Measurements from ENCODE around the gene ADAMTS2.

ADAMTS2 gene

GRCh38 chr5:179330186-179330900 lies 14.9 kb downstream of the ADAMTS2 start:
- no peak for TF ChIP-seq TCF12 (IDR thresholded peaks at IDR 0.05; ENCODE audit: low read depth)
- TF ChIP-seq CEBPB (IDR thresholded peaks at IDR 0.05), result no peak
- TF ChIP-seq CREB1 (IDR thresholded peaks at IDR 0.05; ENCODE audit: low read depth), result no peak
- no peak for TF ChIP-seq TEAD4 (IDR thresholded peaks at IDR 0.05)
- TF ChIP-seq REST (IDR thresholded peaks at IDR 0.05; ENCODE audit: low read depth), result no peak
- no peak for TF ChIP-seq NFIC (IDR thresholded peaks at IDR 0.05)
- TF ChIP-seq, protein P1, sequence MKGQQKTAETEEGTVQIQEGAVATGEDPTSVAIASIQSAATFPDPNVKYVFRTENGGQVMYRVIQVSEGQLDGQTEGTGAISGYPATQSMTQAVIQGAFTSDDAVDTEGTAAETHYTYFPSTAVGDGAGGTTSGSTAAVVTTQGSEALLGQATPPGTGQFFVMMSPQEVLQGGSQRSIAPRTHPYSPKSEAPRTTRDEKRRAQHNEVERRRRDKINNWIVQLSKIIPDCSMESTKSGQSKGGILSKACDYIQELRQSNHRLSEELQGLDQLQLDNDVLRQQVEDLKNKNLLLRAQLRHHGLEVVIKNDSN (IDR thresholded peaks at IDR 0.05), result no peak
- TF ChIP-seq RAD21 (IDR thresholded peaks at IDR 0.05; ENCODE audit: low read depth), result no peak
- no peak for TF ChIP-seq EGR1 (IDR thresholded peaks at IDR 0.05)
- no peak for TF ChIP-seq EP300 (IDR thresholded peaks at IDR 0.05; ENCODE audit: borderline replicate concordance)

GRCh38 chr5:179328291-179328690 lies 17.0 kb downstream of the ADAMTS2 start:
- no peak for TF ChIP-seq EP300 (IDR thresholded peaks at IDR 0.05; ENCODE audit: borderline replicate concordance)
- TF ChIP-seq TAF1 (IDR thresholded peaks at IDR 0.05; ENCODE audit: low read depth), result no peak
- TF ChIP-seq, protein P2, sequence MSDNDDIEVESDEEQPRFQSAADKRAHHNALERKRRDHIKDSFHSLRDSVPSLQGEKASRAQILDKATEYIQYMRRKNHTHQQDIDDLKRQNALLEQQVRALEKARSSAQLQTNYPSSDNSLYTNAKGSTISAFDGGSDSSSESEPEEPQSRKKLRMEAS (IDR thresholded peaks at IDR 0.05), result no peak
- no peak for TF ChIP-seq EGR1 (IDR thresholded peaks at IDR 0.05)

DNA sequence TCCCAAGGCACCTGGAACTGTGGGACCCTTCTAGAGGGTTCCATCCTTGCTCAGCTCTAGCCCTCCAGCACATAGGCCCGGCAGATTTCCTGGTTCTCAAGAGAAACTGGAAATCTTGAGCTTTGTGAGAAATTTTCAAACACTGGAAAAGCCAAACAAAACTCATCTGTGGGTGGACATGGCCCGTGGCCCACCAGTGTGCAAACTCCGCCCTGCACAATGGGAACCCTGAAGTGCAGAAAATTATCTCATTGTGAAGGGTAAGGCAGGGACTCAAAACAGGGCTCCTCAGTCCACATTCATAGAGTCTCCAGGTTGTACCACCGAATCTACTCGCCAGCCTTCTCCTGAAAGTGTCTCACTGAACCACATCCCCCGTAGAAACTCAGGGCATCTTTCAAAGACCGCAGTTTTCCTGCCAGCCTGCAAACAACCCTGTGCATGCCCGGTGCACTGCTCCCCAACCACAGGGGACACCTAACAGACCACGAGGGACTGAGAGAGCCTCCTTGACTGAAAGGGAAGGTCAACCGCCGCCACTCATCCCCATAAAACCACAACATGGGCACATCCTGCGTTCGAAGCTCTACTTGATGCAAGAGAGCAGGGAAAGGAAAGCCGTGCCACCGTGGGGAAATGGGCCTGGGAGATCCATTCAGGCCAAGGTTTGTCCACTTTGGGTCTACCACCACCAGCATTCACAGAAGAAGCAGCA lies 18.1 kb downstream of the ADAMTS2 start:
- TF ChIP-seq TAF1 (IDR thresholded peaks at IDR 0.05; ENCODE audit: low read depth), result no peak
- TF ChIP-seq CREB1 (IDR thresholded peaks at IDR 0.05; ENCODE audit: low read depth), result no peak
- no peak for TF ChIP-seq TCF12 (IDR thresholded peaks at IDR 0.05; ENCODE audit: low read depth)
- TF ChIP-seq ZBTB7A (IDR thresholded peaks at IDR 0.05; ENCODE audit: low read depth), result no peak
- TF ChIP-seq FOXM1 (IDR thresholded peaks at IDR 0.05; ENCODE audit: borderline replicate concordance, low read depth), result no peak
- TF ChIP-seq, protein P2 (IDR thresholded peaks at IDR 0.05), result no peak
- no peak for TF ChIP-seq NFIC (IDR thresholded peaks at IDR 0.05)
- TF ChIP-seq, protein P1 (IDR thresholded peaks at IDR 0.05), result no peak
- no peak for TF ChIP-seq YY1 (IDR thresholded peaks at IDR 0.05; ENCODE audit: low read depth)
- no peak for TF ChIP-seq REST (IDR thresholded peaks at IDR 0.05; ENCODE audit: low read depth)
- TF ChIP-seq TEAD4 (IDR thresholded peaks at IDR 0.05), result no peak
- TF ChIP-seq RAD21 (IDR thresholded peaks at IDR 0.05; ENCODE audit: low read depth), result no peak
- TF ChIP-seq EGR1 (IDR thresholded peaks at IDR 0.05), result no peak

- TF ChIP-seq TCF12 (IDR thresholded peaks at IDR 0.05; ENCODE audit: low read depth) (no peak), TAF1 (IDR thresholded peaks at IDR 0.05; ENCODE audit: low read depth) (no peak), YY1 (IDR thresholded peaks at IDR 0.05; ENCODE audit: low read depth) (no peak), FOXM1 (IDR thresholded peaks at IDR 0.05; ENCODE audit: borderline replicate concordance, low read depth) (no peak), CEBPB (IDR thresholded peaks at IDR 0.05) (no peak), ZBTB7A (IDR thresholded peaks at IDR 0.05; ENCODE audit: low read depth) (no peak), NFIC (IDR thresholded peaks at IDR 0.05) (no peak), CREB1 (IDR thresholded peaks at IDR 0.05; ENCODE audit: low read depth) (no peak), EGR1 (IDR thresholded peaks at IDR 0.05) (no peak), EP300 (IDR thresholded peaks at IDR 0.05; ENCODE audit: borderline replicate concordance) (no peak)
- TF ChIP-seq, protein P2 (IDR thresholded peaks at IDR 0.05), result no peak
- TF ChIP-seq, protein P1 (IDR thresholded peaks at IDR 0.05), result no peak
Observed at GRCh38 chr5:179326122-179326927, 18.9 kb downstream of the ADAMTS2 start.
